ENCODE measurements around the gene ROPN1L. TPM values are rescaled to one million over a fixed set of nuclear protein-coding genes. Genes with fewer than 3 reads are reported as not detected.

Gene ROPN1L
- total and polyA plus RNA-seq, 3 donors from 2014 or later, result 199 to 538 (median 333) TPM

GRCh38 chr5:10440367-10440990 lies 1.2 kb upstream of the ROPN1L start:
- H3K4me1 ChIP-seq, result peaks cover 9% of the 10 kb centered on the region
- H3K27ac ChIP-seq, result peak overlapping the region in 1 of 2 donors; percentile 81
- H3K9me3 ChIP-seq, result no peaks in the 10 kb centered on the region
- H3K36me3 ChIP-seq (ENCODE audit: low read depth, missing control alignments), result no peaks in the 10 kb centered on the region
- no peak overlapping the region for H3K4me3 ChIP-seq
- intact Hi-C loops (cut with DNase I; ENCODE audit: low total_unique reads), result no loop called here
- TF ChIP-seq, protein P1, sequence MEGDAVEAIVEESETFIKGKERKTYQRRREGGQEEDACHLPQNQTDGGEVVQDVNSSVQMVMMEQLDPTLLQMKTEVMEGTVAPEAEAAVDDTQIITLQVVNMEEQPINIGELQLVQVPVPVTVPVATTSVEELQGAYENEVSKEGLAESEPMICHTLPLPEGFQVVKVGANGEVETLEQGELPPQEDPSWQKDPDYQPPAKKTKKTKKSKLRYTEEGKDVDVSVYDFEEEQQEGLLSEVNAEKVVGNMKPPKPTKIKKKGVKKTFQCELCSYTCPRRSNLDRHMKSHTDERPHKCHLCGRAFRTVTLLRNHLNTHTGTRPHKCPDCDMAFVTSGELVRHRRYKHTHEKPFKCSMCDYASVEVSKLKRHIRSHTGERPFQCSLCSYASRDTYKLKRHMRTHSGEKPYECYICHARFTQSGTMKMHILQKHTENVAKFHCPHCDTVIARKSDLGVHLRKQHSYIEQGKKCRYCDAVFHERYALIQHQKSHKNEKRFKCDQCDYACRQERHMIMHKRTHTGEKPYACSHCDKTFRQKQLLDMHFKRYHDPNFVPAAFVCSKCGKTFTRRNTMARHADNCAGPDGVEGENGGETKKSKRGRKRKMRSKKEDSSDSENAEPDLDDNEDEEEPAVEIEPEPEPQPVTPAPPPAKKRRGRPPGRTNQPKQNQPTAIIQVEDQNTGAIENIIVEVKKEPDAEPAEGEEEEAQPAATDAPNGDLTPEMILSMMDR (IDR thresholded peaks at IDR 0.05), result no peak
- no peak for TF ChIP-seq POLR2A (IDR thresholded peaks at IDR 0.05)
- H3K27me3 ChIP-seq, result no peaks in the 10 kb centered on the region
- 53 to 60% methylated on average over 16 of the region's 16 CpGs for WGBS, 2 donors
- DNase-seq, result no peak

DNA sequence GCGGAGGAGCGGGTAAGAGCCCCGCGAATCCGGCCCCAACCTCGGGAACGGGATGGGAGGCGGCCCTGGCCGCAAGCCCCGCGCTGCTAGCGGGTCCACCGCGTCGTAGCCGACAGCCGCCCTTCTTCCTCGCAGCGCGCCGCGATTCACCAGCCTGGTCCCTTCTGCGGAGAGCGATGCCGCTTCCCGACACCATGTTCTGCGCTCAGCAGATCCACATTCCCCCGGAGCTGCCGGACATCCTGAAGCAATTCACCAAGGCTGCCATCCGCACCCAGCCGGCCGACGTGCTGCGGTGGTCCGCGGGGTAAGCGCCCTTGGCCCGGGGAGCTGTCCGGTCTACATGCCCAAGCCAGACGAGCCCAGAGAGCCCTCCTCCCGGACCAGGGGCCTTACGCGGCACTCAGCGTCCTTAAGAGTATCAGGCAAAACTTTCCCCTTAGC lies 335 bp downstream of the ROPN1L start:
- no peaks in the 10 kb centered on the region for H3K27me3 ChIP-seq
- H3K36me3 ChIP-seq (ENCODE audit: low read depth, missing control alignments), result no peaks in the 10 kb centered on the region
- 0 to 1% methylated on average over 3 to 44 of the region's 44 CpGs for WGBS, 2 donors
- H3K27ac ChIP-seq, result peak overlapping the region; percentile 25 to 64
- DNase-seq, result no peak
- no peak for TF ChIP-seq POLR2A (IDR thresholded peaks at IDR 0.05)
- TF ChIP-seq, protein P1 (IDR thresholded peaks at IDR 0.05), result no peak
- H3K9me3 ChIP-seq, result no peaks in the 10 kb centered on the region
- peak overlapping the region; percentile 61 to 75 for H3K4me3 ChIP-seq
- H3K4me1 ChIP-seq, result peaks cover 9% of the 10 kb centered on the region
- intact Hi-C loops (cut with DNase I; ENCODE audit: low total_unique reads), result no loop called here

- H3K27ac ChIP-seq, result no peak overlapping the region
- H3K4me3 ChIP-seq, result peak overlapping the region; percentile 61 to 75
- WGBS, 2 donors, result 20 to 23% methylated on average over 4 of the region's 4 CpGs
- intact Hi-C loops (cut with DNase I; ENCODE audit: low total_unique reads), result no loop called here
- H3K4me1 ChIP-seq, result peaks cover 9% of the 10 kb centered on the region
- no peaks in the 10 kb centered on the region for H3K36me3 ChIP-seq (ENCODE audit: low read depth, missing control alignments)
- no peak for TF ChIP-seq POLR2A (IDR thresholded peaks at IDR 0.05)
- TF ChIP-seq, protein P1 (IDR thresholded peaks at IDR 0.05), result no peak
- H3K9me3 ChIP-seq, result no peaks in the 10 kb centered on the region
- no peaks in the 10 kb centered on the region for H3K27me3 ChIP-seq
- DNase-seq, result no peak
These were observed 897 bp downstream of the ROPN1L start for GRCh38 chr5:10442576-10442975.

DNA sequence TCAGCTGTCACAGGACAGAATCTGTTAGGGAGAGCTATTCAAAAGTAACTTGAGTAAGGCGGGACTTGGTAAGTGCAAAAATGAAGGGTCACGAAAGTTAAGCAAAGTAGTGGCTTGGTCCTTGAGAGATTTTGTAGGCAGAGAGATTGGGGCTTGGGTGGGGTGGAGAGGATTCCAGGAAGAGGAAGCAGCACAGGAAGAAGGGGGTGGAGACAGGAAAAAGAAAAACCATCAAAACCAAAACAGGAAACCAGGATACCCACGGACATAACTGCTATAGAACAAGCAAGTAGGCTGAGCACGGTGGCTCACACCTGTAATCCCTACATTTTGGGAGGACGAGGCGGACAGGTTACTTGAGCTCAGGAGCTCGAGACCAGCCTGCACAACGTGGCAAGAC lies 3.7 kb downstream of the ROPN1L start:
- Histone ChIP-seq H3K4me1 (peaks cover 9% of the 10 kb centered on the region), H3K27ac (no peak overlapping the region), H3K27me3 (no peaks in the 10 kb centered on the region), H3K36me3 (ENCODE audit: low read depth, missing control alignments) (no peaks in the 10 kb centered on the region), H3K9me3 (no peaks in the 10 kb centered on the region), H3K4me3 (no peak overlapping the region)
- 73 to 85% methylated on average over 8 of the region's 8 CpGs for WGBS, 2 donors
- intact Hi-C loops (cut with DNase I; ENCODE audit: low total_unique reads), result no loop called here
- no peak for TF ChIP-seq POLR2A (IDR thresholded peaks at IDR 0.05)
- TF ChIP-seq, protein P1 (IDR thresholded peaks at IDR 0.05), result no peak
- no peak for DNase-seq

DNA sequence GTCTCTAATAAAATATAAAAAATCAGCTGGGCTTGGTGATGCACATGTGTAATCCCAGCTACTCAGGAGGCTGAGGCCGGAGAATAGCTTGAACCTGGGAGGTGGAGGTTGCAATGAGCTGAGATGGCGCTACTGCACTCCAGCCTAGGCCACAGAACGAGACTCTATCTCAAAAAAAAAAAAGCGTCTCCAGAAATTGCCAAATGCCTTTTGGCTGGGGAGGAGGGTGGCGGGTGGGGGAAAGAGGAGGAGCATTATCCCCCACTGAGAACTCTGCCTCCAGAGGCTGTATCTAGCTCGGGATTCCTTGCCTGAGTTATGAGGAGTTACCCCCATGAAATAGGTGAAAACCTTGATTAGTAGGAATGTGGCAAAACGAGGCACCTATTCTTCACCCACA lies 4.8 kb downstream of the ROPN1L start:
- Histone ChIP-seq H3K4me1 (peaks cover 9% of the 10 kb centered on the region), H3K9me3 (no peaks in the 10 kb centered on the region), H3K27me3 (no peaks in the 10 kb centered on the region), H3K27ac (no peak overlapping the region), H3K36me3 (ENCODE audit: low read depth, missing control alignments) (no peaks in the 10 kb centered on the region), H3K4me3 (no peak overlapping the region)
- 72 to 75% methylated on average over 7 of the region's 7 CpGs for WGBS, 2 donors
- TF ChIP-seq POLR2A (IDR thresholded peaks at IDR 0.05), result no peak
- TF ChIP-seq, protein P1 (IDR thresholded peaks at IDR 0.05), result no peak
- no peak for DNase-seq
- intact Hi-C loops (cut with DNase I; ENCODE audit: low total_unique reads), result no loop called here
